HG02981 (cell line): Measurements from ENCODE around the gene C1QTNF8.
"Not testable (repeated sequence)": the region's sequence is repeated elsewhere in the genome, so short reads cannot be mapped to it uniquely, and the experiment has no call there.

Source experiments
- ATAC-seq: cut with Tn5 transposase; IDR thresholded peaks from one replicate; pipeline ENCODE4 v1.9.1; 2021; ENCODE audit warnings: mild to moderate bottlenecking, moderate library complexity; ENCODE audit not compliant: unreplicated experiment

The C1QTNF8 gene

DNA sequence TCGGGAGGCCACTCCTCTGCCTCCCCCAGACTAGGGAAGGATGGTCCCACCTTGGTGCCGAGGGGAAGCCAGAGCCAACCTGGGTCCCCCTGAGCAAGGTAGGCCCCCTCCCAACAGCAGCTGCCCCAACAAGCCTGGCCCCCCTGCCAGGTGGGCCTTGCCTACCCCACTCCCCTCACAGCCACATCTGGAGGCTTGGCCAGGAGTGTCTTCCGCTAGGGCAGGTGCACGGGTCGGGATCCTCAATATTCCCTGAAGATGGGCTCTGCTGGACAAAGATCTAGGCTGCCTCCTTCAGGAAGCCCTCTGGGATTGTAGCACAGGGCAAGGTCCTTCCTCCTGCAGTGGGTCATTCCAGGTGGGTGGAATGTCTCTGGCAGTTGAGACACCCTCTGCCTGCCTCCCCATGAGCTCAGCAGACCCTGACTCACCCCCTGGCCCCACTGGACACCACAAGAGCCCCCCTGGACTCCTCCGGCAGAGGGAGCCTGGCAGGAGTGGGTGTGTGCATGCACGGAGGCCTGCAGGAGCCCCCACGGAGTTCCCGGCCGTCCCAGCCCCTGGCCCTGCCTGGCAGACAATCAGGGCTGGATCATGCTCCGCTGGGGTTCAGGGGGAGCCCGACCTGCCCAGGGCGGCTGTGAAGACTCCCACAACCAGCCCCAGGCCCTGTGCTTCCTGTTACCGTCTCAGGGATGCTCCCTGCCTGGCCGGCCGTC, 435 bp downstream of the C1QTNF8 start:
- ATAC-seq: no peak

DNA sequence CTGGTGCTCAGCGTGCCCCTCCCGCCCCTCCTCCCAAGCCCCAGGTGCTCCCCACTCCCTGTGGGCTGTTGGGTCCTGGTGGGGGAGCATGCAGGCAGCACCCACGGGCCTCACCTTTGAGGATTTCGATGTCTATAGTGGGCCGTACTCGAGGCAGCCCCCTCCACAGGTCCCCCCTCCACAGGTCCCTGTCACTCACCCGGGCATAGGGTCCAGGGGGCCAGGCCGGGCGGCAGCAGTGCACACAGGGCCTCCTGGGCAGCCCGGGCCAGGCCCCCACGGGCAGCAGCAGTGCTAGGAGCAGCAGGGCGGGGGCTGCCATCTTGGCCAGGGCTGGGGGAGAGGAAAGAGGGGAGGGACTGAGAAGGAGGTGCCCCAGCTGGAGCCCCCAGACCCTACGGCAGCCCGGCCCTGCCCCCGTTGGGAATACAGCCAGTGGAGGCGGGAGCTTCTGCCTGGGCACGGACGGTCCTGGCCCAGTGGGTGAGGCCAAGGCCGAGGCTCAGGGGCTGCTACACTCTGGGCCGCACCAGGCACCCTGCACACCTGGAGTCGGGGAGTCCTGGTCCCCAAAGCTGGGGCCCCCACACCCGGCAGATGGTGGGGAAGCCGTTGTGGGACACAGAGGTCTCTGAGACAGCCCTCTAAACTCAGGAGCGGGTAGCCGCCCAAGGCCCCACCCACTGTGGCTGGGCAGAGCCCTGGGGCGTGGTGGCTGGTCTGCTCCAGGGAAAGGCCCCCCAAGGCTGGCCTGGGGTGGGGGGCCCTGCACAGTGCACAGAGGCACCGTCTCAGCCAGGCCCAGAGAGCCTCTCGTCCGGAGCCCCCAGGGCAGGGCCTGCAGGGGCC, 1.2 kb downstream of the C1QTNF8 start:
- no peak for ATAC-seq

GRCh38 chr16:1094124-1094479, 1.9 kb downstream of the C1QTNF8 start:
- ATAC-seq: no peak

DNA sequence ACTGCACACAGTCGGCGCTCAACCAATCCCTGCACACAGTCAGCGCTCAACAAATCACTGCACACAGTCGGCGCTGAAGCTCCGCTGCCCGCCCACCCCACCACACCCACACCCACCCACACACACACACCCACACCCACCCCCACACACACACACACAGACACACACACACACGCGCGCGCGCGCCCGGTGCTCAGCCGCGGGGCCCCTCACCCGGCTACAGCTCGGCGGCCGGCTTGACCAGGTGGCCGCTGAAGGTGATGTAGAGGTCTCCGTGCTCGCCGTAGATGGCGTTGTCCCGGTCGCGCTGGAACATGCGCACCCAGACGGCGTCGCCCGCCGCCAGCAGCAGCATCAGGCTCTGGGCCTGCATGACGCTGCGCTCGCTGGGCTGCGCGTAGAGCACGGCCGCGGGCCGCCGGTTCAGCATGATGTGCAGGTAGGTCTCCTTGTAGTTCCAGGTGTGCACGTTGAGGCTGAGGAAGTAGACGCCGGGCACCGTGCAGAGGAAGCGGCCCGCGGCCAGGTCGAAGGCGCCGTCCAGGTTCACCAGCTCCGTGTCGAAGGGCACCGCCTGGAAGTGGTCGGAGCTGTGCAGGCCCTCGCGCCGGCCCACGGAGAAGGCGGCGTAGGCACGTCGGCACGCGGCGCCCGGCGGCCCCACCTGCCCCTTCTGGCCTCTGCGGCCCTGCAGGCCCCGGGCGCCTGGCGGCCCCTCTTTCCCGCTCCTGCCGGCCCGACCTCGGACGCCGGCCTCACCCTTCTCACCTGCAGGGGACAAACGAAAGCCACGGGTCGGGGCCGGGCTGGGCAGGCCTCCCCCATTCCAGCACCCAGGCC, 2.5 kb downstream of the C1QTNF8 start:
- ATAC-seq: no peak

- not testable (repeated sequence) for ATAC-seq
Measured at GRCh38 chr16:1092685-1093283, 3.3 kb downstream of the C1QTNF8 start.

- ATAC-seq: no peak
Measured at GRCh38 chr16:1091992-1092552, 4.0 kb downstream of the C1QTNF8 start.

DNA sequence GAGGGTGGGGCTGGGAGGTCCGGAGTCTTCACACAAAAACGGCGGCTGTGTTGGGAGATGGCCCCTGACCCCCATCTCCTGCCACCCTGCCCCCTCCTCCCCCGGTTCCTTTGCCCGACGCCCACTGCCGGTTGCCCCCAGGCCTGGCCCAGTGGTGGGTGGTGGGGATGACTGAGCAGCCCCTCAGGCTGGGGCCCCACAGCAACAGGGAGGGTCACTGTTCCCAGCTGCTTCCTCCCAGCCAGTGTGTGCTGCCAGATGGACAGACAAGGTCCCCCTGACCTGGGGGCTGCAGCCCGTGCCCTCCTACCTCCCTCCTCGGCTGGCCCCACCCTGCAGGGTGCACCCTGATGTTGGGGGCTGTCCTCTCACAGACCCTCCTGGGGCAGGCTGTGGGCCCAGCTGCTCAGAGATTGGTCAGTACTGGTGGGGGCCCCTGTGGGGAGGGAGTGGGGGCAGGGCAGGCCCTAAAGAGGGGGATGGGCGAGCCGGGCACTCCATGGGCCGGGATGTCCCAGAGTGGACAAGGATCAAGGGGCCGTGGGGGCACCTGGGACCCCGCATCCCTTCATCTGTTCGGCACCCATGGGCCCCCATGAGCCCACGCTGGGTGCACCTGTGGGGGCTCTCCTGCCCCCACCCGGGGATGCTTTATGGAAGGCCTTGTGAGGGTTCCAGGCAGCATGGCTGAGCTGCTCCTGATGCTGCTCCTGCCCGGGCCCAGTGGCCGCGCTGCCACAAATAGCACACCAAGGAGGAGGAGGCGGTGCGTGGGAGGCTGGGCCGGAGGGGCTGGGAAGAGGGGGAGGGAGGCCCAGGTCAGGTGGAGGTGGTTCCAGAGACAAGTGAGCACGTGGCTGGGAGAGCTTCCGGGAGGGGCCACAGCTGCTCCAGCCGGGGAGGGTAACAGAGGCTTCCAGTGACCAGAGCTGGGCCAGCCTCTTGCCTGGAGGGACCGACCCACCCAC, 5.1 kb downstream of the C1QTNF8 start:
- ATAC-seq: no peak

DNA sequence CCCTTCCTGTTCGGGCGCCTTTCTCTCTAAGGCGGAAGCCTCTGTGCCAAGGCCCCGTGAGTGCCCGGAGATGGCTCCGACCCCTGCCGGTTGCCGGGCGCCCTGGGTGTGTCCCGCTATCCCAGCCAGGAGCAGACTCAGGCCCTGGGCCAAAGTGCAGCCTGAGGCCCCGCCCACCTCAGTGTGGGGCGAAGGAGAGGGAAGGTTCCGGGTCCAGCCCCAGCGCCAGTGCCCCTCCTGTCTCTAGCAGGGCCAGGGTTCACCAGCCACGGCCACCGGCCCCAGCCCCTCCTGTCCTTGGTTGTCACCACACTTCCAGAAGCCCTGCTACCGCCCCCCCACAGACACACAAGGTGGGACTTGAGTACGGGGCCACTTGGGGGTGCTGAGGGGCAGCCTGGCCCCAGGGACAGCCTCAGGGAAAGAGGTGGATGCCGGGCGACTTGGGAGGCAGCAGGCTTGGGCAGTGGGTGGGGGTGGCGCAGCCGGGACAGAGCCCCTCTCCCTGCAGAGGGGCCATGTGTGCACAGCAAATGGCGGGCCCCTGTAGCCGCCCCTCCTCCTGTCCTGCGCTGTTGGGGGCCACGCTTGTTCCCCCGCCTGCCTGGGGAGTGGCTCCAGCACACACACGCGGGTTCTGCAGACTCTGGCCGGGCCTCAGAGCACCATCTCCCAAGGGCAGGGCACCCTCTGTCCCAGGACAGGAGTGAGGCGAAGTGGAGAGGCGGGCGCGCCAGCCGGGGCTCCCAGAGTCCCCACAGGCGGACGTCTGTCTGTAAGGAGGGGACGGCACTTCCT, 6.0 kb downstream of the C1QTNF8 start:
- no peak for ATAC-seq

DNA sequence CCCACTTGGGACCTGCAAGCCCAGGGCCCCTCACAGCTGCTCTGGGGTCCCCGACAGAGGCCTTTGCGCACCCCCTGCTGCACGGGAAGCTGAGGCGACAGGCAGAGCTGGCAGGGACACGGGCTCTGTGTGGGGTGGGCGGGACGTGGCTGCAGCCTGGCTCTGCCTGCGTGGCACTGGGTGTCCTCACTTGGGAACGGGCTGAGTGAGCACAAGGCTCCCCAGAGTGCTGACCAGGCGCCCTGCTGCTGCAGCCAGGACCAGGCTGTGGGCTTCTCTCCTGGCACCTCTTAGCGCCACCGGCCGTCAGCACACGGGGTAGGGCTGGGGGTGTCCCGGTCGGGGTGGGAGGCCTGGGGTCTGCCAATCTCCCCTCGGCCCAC, 6.6 kb downstream of the C1QTNF8 start:
- no peak for ATAC-seq

DNA sequence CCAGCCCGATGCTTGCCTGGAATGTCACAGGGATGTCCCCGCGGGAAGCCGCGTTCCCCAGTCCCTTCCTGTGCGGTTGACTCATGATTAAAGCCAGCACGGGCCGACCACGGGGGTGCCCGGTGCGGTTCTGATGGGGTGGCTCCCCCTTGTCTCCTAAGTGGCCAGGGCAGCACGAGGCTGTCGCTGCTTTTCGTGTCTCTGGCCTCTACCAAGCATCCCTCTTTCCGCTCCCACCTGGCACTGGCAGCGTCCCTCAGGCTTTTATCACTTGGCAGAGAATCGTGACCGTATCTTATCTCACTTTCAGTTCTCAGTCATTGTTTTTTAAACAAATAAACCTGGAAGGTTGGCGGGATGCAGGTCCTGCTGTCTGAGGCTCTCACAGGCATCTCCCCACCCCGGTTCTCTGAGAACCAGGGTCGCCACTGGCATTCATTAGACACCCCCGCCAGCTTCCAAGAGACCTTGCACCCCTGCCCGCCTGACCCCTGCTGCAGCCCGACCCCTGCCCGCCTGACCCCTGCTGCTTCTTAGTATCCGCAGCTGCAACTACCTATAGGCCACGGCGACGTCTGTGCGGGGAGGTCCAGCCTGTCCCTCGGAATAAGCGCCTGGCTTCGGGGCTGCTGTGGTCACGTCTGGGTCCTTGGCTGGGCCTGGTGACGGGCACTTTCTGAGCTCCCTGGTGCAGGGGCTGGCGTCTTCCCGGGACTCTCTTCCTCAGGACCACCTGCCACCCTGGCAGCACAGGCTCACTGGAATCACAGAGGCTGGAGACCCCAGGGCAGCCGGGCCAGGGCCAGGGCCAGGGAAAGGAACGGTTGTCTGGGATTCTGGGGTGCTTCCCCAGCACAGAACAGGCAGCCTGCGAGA, 7.5 kb downstream of the C1QTNF8 start:
- ATAC-seq: no peak

DNA sequence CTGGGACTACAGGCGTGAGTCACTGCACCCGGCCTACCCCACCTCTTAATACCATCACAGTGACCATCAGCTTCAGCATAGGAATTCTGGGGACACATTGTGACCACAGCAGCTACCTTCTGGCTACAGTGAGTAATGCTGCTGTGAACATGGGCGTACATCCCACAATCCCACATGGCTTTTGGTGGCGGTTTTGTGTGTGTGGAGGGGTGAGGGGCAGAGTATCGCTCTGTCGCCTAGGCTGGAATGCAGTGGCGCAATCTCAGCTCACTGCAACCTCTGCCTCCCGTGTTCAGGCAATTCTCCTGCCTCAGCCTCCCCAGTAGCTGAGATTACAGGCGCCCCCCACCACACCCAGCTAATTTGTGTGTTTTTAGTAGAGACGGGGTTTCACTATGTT, 9.6 kb downstream of the C1QTNF8 start:
- not testable (repeated sequence) for ATAC-seq

DNA sequence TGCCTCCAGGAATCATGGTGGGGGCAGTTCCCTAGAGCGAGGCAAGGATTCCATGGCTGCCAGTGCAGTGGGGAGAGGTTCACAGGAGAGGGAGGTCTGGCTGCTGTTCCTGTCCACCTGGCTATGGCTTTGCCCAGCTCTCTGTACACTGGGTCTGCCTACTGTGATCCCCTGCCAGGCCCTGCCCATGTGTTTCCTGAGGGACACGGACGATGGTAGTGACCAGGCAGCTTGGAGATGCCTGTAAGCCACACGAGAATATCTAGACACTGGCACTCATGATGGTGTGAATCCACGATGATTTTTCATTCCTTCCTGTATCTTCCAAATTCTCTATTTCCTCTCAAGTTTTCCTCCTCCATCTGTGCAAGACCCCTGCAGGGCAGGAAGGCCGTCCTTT, 11.1 kb downstream of the C1QTNF8 start:
- no peak for ATAC-seq

- ATAC-seq: no peak
Measured at GRCh38 chr16:1082952-1083675, 12.9 kb downstream of the C1QTNF8 start.

DNA sequence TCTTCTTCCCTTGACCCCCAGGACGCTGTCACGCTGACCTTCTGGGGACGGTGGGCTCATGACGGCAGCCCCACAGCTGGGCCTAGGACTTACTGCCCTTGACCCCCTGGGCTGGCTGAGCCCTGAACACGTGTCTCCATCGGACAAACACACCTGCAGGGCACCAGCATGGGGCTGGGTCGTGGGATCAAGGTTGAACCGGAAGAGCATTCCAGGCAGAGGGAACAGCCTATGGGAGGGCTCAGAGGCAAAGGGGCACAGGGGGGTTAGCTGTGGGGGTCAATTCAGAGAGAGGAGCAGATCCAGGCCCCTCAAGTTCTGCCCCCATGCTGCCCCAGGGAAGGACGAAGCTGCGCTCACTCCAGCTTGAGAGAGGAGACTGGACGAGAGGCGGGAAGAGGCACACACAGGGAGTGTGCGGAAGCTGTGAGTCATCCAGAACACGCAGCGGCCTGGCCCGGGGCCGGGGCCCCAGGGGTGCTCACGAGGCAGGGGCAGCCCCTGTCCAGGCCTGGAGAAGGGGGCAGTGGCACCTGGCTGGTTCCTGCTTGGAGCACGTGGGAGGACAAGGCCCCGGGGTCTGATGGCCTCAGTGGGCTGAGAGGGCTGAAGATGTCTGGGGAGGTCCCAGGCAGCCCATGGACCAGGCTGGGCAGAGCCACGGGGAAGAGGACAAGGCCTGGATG, 13.6 kb downstream of the C1QTNF8 start:
- no peak for ATAC-seq

GRCh38 chr16:1081734-1082265, 14.2 kb downstream of the C1QTNF8 start:
- no peak for ATAC-seq
